Hindlimb muscle (tissue), 1 donor: ENCODE data around the gene PLCZ1. TPM values are rescaled to one million over a fixed set of nuclear protein-coding genes. Genes with fewer than 3 reads are reported as not detected.
"Not testable (repeated sequence)": the region's sequence is repeated elsewhere in the genome, so short reads cannot be mapped to it uniquely, and the experiment has no call there.

ENCODE experiments used
- DNase-seq: peaks from one replicate; pipeline ENCODE4 v3.0.0-alpha.2; 2013
- polyA plus RNA-seq: library from polyadenylated mRNA; unstranded; fragments of 120-200 nt; gene quantifications from one replicate; pipeline ENCODE4 v1.2.1, GENCODE V29; 2013; ENCODE audit not compliant: insufficient read length

The PLCZ1 gene
- polyA plus RNA-seq, 1 donor: not detected

DNA sequence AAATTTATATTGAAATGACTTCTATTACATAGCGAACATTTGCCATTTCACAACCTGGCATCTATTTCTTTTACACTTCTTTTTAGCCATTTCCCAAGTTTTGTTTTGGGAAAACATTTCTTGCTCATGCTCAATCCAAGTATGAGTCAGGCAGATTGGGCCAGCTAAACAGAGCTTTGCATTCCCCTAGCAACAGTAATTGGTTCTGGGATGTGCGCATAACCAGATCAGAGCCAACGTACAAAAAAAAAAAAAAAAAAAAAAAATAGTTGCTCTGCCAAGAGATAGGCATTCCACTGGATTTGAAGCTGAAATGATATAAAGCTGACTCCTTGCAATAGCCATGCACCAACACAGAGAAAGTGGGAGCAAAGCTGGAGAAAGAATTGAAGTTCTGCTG lies 37.5 kb downstream of the PLCZ1 start:
- DNase-seq: no peak

DNA sequence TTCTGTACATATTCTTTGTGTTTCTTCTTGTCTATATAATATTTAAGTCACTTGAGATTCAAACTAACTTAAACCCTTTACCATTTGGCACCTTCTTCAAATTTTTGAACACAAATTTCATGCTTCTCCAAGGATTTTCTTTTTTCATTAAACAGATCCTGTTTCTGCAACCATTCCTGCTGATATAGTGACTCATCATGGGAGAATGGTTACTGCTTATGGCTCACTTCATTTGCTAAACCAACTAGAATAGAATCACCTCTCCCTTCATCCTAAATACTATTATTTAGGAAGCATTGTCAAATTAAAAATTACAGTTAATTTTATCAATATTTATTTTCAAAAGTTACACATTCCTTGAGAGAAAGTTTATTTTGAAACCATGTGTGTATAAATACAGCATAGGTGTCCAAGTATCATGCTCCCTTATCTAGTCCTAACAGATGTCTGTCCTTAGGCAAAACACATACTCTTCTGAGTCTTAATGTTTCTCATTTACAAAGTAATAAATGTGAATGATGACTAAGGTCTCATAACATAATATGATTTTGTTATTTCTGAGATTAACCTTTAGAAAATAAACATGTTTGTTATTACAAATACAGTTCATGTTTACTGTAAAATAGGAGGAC lies 40.7 kb downstream of the PLCZ1 start:
- DNase-seq: no peak

- DNase-seq: not testable (repeated sequence)
Observed at GRCh38 chr12:18693986-18694385, 43.8 kb downstream of the PLCZ1 start.

- DNase-seq: no peak
Observed at GRCh38 chr12:18690653-18691052, 47.2 kb downstream of the PLCZ1 start.

DNA sequence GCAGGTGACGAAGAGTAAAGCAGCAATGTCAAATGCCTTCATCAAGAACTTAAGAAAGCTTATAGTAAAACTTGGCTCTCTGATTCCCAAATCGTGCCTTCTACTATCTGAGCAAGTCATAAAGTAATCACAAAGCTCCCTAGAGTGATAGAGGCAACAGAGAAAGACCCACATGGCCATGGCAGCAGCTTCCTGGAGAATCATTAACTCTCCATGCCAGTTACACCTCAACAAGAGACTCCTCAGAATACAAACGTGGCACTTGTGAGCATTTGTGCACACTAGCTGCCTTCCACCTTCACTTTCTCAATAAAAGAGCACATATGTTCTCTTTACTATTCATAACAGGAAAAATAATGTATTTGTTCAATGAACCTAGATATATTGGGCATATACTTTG lies 48.0 kb downstream of the PLCZ1 start:
- DNase-seq: no peak

- DNase-seq: no peak
Observed at GRCh38 chr12:18684430-18684829, 53.4 kb downstream of the PLCZ1 start.

DNA sequence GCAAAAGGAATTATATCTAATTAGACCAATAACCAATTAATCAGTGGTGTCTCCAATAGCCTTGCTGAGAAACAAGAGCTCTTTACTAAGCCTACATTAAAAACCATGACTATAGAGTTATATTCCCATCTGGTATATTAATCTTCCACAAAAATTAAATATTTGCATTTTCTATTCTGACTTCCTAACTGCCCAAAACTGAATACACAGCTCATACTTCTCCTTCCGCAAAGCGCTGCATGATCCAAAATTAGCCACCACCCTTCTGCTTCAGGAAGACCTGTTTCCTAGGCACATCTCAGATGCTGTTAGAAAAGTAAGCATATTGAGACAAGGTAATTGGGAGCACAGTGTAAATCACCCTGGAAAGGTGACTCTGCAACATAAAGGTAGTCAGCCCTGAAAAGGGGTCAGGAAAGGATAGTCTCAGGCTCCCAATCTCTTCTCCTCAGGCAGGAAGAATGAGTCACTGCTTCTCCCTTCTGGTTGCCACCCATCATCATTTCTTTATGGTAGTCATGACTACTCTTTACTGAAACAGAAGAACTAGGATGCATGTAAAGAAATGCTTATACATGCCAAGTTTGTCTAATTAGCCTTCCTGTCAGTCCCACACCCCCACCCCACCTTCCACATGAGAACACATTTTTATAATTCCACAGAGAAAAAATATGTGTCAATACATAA lies 54.3 kb downstream of the PLCZ1 start:
- no peak for DNase-seq

- no peak for DNase-seq
Observed at GRCh38 chr12:18681818-18682217, 56.0 kb downstream of the PLCZ1 start.

DNA sequence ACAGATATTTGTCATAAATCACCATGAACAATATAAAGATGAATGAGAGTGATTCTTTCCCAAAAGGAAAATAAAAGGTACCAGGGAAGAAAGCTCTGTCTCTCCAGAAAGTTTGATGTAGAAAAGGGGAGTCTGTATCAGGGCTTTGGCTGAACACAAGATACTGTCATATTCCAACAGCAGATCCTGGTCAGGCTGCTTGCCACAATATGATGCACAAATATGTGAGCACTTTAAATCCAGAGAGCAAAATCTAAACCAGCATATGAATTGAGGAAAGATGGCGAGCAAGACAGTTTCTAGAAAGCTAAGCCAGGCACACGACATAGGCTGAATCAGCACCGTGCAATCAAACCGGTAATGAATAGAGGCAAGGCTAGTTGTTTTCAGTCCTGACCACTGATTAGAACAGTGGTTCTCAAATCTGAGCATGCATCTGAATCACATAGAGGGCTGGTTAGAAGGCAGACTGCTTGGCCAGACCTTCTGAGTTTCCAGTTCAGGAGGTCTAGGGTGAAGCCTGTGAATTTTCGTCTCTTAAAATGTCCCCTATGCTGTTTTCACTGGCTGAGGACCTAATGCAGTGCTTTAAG lies 60.7 kb downstream of the PLCZ1 start:
- DNase-seq: peak; percentile 36

GRCh38 chr12:18676141-18676540 lies 61.7 kb downstream of the PLCZ1 start:
- no peak for DNase-seq

DNA sequence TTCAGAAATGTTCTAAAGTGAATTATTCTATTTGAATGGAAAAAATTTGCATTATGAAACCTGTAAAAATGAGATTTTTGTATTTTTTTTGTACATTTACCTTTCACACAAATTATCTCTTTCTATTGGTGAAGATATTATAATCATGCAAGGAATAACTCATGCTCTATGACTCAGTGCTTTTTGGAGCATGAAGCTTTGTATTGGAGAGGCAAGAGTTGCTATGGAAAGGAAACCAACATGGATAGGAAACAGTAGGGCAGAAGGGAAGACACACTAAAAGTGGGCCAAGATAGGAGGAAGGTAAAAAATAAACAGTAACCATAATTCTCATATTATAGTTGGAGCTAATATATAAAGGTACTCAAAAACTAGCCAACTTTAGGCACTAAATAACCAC lies 79.0 kb downstream of the PLCZ1 start:
- no peak for DNase-seq

GRCh38 chr12:18658179-18658578 lies 79.6 kb downstream of the PLCZ1 start:
- no peak for DNase-seq

DNA sequence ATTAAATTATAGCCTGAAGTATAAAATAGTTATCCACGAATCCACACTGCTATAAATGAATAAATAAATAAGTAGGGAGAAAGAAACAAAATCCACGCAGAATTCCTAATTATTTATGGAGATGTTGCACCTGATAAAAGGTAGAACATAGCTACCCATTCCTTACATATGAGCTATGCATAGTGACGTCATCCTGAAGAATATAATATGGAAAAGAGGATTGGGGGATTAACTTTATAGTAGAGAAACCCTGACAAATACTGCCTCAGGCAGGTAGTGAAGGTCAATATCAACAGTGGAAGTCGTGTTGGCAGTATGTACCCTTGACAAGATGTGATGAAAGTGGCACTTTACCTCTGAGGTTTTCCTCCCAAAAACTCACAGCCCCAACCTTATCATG lies 82.5 kb downstream of the PLCZ1 start:
- DNase-seq: no peak

- no peak for DNase-seq
Observed at GRCh38 chr12:18653465-18653864, 84.3 kb downstream of the PLCZ1 start.

DNA sequence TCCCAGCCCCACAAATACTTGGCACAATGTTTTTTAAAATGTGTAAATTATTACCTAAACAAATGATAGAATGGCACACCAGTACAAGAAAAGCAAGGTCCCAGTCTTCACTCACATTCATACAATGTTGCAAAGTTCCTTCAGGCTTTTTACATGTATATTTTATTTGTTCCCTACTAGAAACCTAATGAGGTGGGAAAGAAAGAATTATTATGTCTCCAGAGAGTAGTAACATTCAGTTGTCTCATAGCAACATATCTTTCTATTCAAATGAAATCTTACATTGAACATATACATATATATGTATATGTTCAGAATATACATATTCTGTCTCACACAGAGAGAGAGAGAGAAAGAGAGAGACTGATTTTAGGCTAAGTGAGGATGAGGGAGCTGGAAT lies 85.2 kb downstream of the PLCZ1 start:
- DNase-seq: no peak

- DNase-seq: no peak
Observed at GRCh38 chr12:18651525-18651924, 86.3 kb downstream of the PLCZ1 start.

GRCh38 chr12:18646286-18646890 lies 91.4 kb downstream of the PLCZ1 start:
- DNase-seq: peak; percentile 23

GRCh38 chr12:18644564-18644963 lies 93.2 kb downstream of the PLCZ1 start:
- DNase-seq: no peak

- DNase-seq: peak; percentile 31
Observed at GRCh38 chr12:18643681-18644080, 94.1 kb downstream of the PLCZ1 start.

GRCh38 chr12:18640321-18640955 lies 97.4 kb downstream of the PLCZ1 start:
- DNase-seq: peak; percentile 48

GRCh38 chr12:18634382-18634781 lies 103.4 kb downstream of the PLCZ1 start:
- no peak for DNase-seq
